GM19468 (cell line): ENCODE data around the gene BRSK1.

Experiments
- ATAC-seq: cut with Tn5 transposase; IDR thresholded peaks from one replicate; pipeline ENCODE4 v1.9.1; 2021; ENCODE audit warnings: mild to moderate bottlenecking, moderate library complexity, moderate number of reproducible peaks; ENCODE audit not compliant: unreplicated experiment; ENCODE audit errors: extremely low read depth

Gene BRSK1

GRCh38 chr19:55270172-55270942, 13.4 kb upstream of the BRSK1 start:
- no peak for ATAC-seq

- ATAC-seq, result no peak
These were observed 11.7 kb upstream of the BRSK1 start for GRCh38 chr19:55272142-55272541.

- no peak for ATAC-seq
These were observed 9.7 kb upstream of the BRSK1 start for GRCh38 chr19:55273978-55274707.

GRCh38 chr19:55275851-55276719, 7.7 kb upstream of the BRSK1 start:
- ATAC-seq, result peak; percentile 35

- no peak for ATAC-seq
These were observed 6.9 kb upstream of the BRSK1 start for GRCh38 chr19:55276720-55277430.

- no peak for ATAC-seq
These were observed 6.3 kb upstream of the BRSK1 start for GRCh38 chr19:55277494-55277893.

GRCh38 chr19:55278391-55279135, 5.2 kb upstream of the BRSK1 start:
- ATAC-seq, result no peak

- no peak for ATAC-seq
These were observed 4.5 kb upstream of the BRSK1 start for GRCh38 chr19:55279340-55279739.

- ATAC-seq, result peak; percentile 44
These were observed 3.8 kb upstream of the BRSK1 start, which contains the start of gene HSPBP1 for GRCh38 chr19:55279770-55280643. HSPBP1 (minus strand) TSS chr19:55280110; CDS start chr19:55279608, 502 bp downstream.

GRCh38 chr19:55284405-55285058, 735 bp downstream of the BRSK1 start:
- no peak for ATAC-seq

GRCh38 chr19:55285229-55285890, 1.6 kb downstream of the BRSK1 start:
- ATAC-seq, result no peak

GRCh38 chr19:55287361-55288079, 3.7 kb downstream of the BRSK1 start:
- ATAC-seq, result no peak

- no peak for ATAC-seq
These were observed 5.5 kb downstream of the BRSK1 start for GRCh38 chr19:55289117-55289796.

GRCh38 chr19:55297267-55297666, 13.5 kb downstream of the BRSK1 start:
- ATAC-seq, result no peak

GRCh38 chr19:55299991-55300390, 16.2 kb downstream of the BRSK1 start:
- no peak for ATAC-seq

- no peak for ATAC-seq
These were observed 17.2 kb downstream of the BRSK1 start for GRCh38 chr19:55300886-55301458.
